ENCODE results near the gene EXOSC10.
"Not testable (repeated sequence)": the region's sequence is repeated elsewhere in the genome, so short reads cannot be mapped to it uniquely, and the experiment has no call there.

The EXOSC10 gene

DNA sequence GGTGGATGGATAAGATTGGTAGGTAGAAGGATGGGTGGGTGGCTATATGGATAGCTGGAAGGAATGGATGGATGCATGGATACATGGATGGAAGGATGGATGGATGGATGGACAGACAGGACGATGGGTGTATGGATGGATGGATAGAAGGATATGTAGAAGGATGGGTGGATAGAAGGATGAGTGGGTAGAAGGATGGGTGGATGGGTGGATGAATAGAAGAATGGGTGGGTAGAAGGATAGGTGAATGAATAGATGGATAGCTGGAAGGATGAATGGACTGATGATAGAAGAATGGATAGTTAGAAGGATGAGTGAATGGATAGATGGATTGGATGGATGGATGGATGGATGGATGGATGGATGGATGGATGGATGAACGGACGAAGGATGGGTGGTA lies 57.6 kb downstream of the EXOSC10 start:
- Histone ChIP-seq H2AFZ (ENCODE audit: low read length) (no peak overlapping the region), H3K18ac (ENCODE audit: low read length) (no peak overlapping the region), H3K4ac (ENCODE audit: low read length) (no peak overlapping the region), H3K27me3 (ENCODE audit: control insufficient read depth in 3 of 3, insufficient read depth in 3 of 3, low read depth in 1 of 3, low read length in 3 of 3) (peaks cover 0 to 5% (median 2%) of the 10 kb centered on the region in 3 experiments), H3K14ac (ENCODE audit: low read length) (no peak overlapping the region), H3K4me3 (ENCODE audit: low read length in 2 of 2) (no peak overlapping the region), H2BK120ac (ENCODE audit: low read depth, low read length) (no peak overlapping the region), H3K4me1 (ENCODE audit: control insufficient read depth in 2 of 2, insufficient read depth in 1 of 2, low read depth in 1 of 2, low read length in 2 of 2) (peaks cover 3 to 4% of the 10 kb centered on the region in 2 donors), H2AK5ac (ENCODE audit: low read depth, low read length) (no peak overlapping the region), H4K91ac (ENCODE audit: low read depth, low read length, poor library complexity) (no peak overlapping the region), H2BK15ac (ENCODE audit: low read length) (no peak overlapping the region), H3K27ac (replicated peaks; ENCODE audit: low read length) (no peak overlapping the region), H3K79me1 (ENCODE audit: low read depth, low read length) (no peaks in the 10 kb centered on the region), H2BK5ac (ENCODE audit: low read length) (no peak overlapping the region), H2BK12ac (ENCODE audit: low read length) (no peak overlapping the region), H3K9ac (ENCODE audit: low read depth, low read length, poor library complexity) (no peak overlapping the region), H3K9me3 (replicated peaks in 1 of 2; ENCODE audit: control insufficient read depth in 2 of 2, insufficient read depth in 1 of 2, low read depth in 1 of 2, low read length in 2 of 2) (no peaks in the 10 kb centered on the region), H3K23ac (ENCODE audit: low read depth, low read length, poor library complexity) (no peak overlapping the region), H4K8ac (ENCODE audit: low read depth, low read length) (no peak overlapping the region), H3K4me2 (ENCODE audit: insufficient read depth, low read length, poor library complexity, severe bottlenecking) (no peak overlapping the region), H3K36me3 (replicated peaks in 1 of 2; ENCODE audit: control insufficient read depth in 2 of 2, insufficient read depth in 2 of 2, low read length in 2 of 2) (no peaks in the 10 kb centered on the region)
- no peak for DNase-seq (ENCODE audit: low spot score)
- WGBS, 2 donors (ENCODE audit: extremely low coverage in 2 of 2, insufficient read length in 2 of 2, insufficient replicate concordance in 1 of 2): 100% methylated on average over 1 of the region's 3 CpGs; no CpG with 5 or more reads in 1 of the 2 donors

DNA sequence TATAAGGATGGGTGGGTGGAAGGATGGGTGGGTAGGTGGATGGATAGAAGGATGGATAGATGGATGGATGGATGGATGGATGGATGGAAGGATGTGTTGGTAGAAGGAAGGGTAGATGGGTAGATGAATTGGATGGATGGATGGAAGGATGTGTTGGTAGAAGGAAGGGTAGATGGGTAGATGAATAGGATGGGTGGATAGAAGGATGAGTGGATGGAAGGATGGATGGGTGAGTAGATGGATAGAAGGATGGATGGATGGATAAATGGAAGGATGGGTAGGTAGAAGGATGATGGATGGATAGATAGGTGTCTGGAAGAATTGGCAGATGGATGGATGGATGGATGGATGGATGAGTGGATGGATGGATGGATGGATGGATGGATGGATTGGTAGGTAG lies 58.6 kb downstream of the EXOSC10 start:
- Histone ChIP-seq H3K4me1 (ENCODE audit: control insufficient read depth in 2 of 2, insufficient read depth in 1 of 2, low read depth in 1 of 2, low read length in 2 of 2) (peaks cover 3 to 4% of the 10 kb centered on the region in 2 donors), H3K27me3 (ENCODE audit: control insufficient read depth in 3 of 3, insufficient read depth in 3 of 3, low read depth in 1 of 3, low read length in 3 of 3) (peaks cover 0 to 5% (median 2%) of the 10 kb centered on the region in 3 experiments), H3K4ac (ENCODE audit: low read length) (no peak overlapping the region), H2BK120ac (ENCODE audit: low read depth, low read length) (no peak overlapping the region), H2BK5ac (ENCODE audit: low read length) (no peak overlapping the region), H4K8ac (ENCODE audit: low read depth, low read length) (no peak overlapping the region), H4K91ac (ENCODE audit: low read depth, low read length, poor library complexity) (no peak overlapping the region), H3K36me3 (replicated peaks in 1 of 2; ENCODE audit: control insufficient read depth in 2 of 2, insufficient read depth in 2 of 2, low read length in 2 of 2) (no peaks in the 10 kb centered on the region), H3K4me3 (ENCODE audit: low read length in 2 of 2) (no peak overlapping the region), H3K4me2 (ENCODE audit: insufficient read depth, low read length, poor library complexity, severe bottlenecking) (no peak overlapping the region), H3K18ac (ENCODE audit: low read length) (no peak overlapping the region), H2AFZ (ENCODE audit: low read length) (no peak overlapping the region), H2BK15ac (ENCODE audit: low read length) (no peak overlapping the region), H3K27ac (replicated peaks; ENCODE audit: low read length) (no peak overlapping the region), H3K9ac (ENCODE audit: low read depth, low read length, poor library complexity) (no peak overlapping the region), H2AK5ac (ENCODE audit: low read depth, low read length) (no peak overlapping the region), H2BK12ac (ENCODE audit: low read length) (no peak overlapping the region), H3K23ac (ENCODE audit: low read depth, low read length, poor library complexity) (no peak overlapping the region), H3K79me1 (ENCODE audit: low read depth, low read length) (no peaks in the 10 kb centered on the region), H3K9me3 (replicated peaks in 1 of 2; ENCODE audit: control insufficient read depth in 2 of 2, insufficient read depth in 1 of 2, low read depth in 1 of 2, low read length in 2 of 2) (no peaks in the 10 kb centered on the region), H3K14ac (ENCODE audit: low read length) (no peak overlapping the region)
- no peak for DNase-seq (ENCODE audit: low spot score)

DNA sequence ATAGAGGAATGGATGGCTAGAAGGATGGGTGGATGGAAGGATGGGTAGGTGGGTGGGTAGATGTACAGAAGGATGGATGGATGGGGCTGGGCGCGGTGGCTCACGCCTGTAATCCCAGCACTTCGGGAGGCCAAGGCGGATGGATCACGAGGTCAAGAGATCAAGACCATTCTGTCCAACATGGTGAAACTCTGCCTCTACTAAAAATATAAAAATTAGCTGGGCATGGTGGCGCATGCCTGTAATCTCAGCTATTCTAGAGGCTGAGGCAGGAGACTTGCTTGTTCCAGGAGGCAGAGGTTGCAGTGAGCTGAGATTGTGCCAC lies 59.6 kb downstream of the EXOSC10 start:
- not testable (repeated sequence) for H3K14ac ChIP-seq (ENCODE audit: low read length); H3K4me1 ChIP-seq (ENCODE audit: control insufficient read depth in 2 of 2, insufficient read depth in 1 of 2, low read depth in 1 of 2, low read length in 2 of 2); H3K4ac ChIP-seq (ENCODE audit: low read length); H3K23ac ChIP-seq (ENCODE audit: low read depth, low read length, poor library complexity); H2AFZ ChIP-seq (ENCODE audit: low read length); H4K8ac ChIP-seq (ENCODE audit: low read depth, low read length); H2AK5ac ChIP-seq (ENCODE audit: low read depth, low read length); H2BK120ac ChIP-seq (ENCODE audit: low read depth, low read length); H3K27me3 ChIP-seq (ENCODE audit: control insufficient read depth in 3 of 3, insufficient read depth in 3 of 3, low read depth in 1 of 3, low read length in 3 of 3); H3K27ac ChIP-seq (replicated peaks; ENCODE audit: low read length); H3K79me1 ChIP-seq (ENCODE audit: low read depth, low read length); H3K36me3 ChIP-seq (replicated peaks in 1 of 2; ENCODE audit: control insufficient read depth in 2 of 2, insufficient read depth in 2 of 2, low read length in 2 of 2); H3K4me3 ChIP-seq (ENCODE audit: low read length in 2 of 2); H2BK5ac ChIP-seq (ENCODE audit: low read length); H2BK15ac ChIP-seq (ENCODE audit: low read length); H3K18ac ChIP-seq (ENCODE audit: low read length); H3K4me2 ChIP-seq (ENCODE audit: insufficient read depth, low read length, poor library complexity, severe bottlenecking); H3K9ac ChIP-seq (ENCODE audit: low read depth, low read length, poor library complexity); H4K91ac ChIP-seq (ENCODE audit: low read depth, low read length, poor library complexity); DNase-seq (ENCODE audit: low spot score); H3K9me3 ChIP-seq (replicated peaks in 1 of 2; ENCODE audit: control insufficient read depth in 2 of 2, insufficient read depth in 1 of 2, low read depth in 1 of 2, low read length in 2 of 2); H2BK12ac ChIP-seq (ENCODE audit: low read length)
- WGBS, 2 donors (ENCODE audit: extremely low coverage in 2 of 2, insufficient read length in 2 of 2, insufficient replicate concordance in 1 of 2): no CpG with 5 or more reads among the region's 7 CpGs

DNA sequence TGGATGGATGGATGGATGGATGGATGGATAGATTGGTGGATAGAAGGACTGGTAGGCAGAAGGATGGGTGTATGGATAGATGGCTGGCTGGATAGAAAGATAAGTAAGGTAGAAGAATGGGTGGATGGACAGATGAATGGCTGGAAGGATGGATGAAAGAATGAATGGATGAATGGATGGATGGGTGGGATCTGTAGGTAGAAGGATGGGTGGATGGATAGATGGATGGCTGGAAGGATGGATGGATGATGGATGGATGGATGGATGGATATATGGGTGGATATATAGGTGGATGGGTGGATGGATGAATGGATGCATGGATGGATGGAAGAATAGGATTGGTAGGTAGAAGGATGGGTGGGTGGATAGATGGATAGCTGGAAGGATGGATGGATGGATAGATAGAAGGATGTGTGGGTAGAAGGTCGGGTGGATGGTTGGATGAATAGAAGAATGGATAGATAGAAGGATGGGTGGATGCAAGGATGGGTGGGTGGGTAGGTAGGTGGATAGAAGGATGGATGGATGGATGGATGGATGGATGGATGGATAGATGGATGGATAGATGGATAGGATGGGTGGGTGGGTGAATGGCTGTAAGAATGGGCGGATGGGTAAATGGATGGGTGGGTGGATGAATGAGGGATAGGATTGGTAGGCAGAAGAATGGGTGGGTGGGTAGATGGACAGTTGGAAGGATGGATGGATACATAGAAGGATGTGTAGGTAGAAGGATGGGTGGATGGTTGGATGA lies 60.1 kb downstream of the EXOSC10 start:
- 100% methylated on average over 1 of the region's 2 CpGs; no CpG with 5 or more reads in 1 of the 2 donors for WGBS, 2 donors (ENCODE audit: extremely low coverage in 2 of 2, insufficient read length in 2 of 2, insufficient replicate concordance in 1 of 2)
- H3K4me1 ChIP-seq (ENCODE audit: control insufficient read depth in 2 of 2, insufficient read depth in 1 of 2, low read depth in 1 of 2, low read length in 2 of 2): no peaks in the 10 kb centered on the region
- H2BK15ac ChIP-seq (ENCODE audit: low read length): no peak overlapping the region
- H3K4ac ChIP-seq (ENCODE audit: low read length): no peak overlapping the region
- H4K8ac ChIP-seq (ENCODE audit: low read depth, low read length): no peak overlapping the region
- no peak overlapping the region for H2AK5ac ChIP-seq (ENCODE audit: low read depth, low read length)
- peaks cover 0 to 5% (median 2%) of the 10 kb centered on the region in 3 experiments for H3K27me3 ChIP-seq (ENCODE audit: control insufficient read depth in 3 of 3, insufficient read depth in 3 of 3, low read depth in 1 of 3, low read length in 3 of 3)
- no peaks in the 10 kb centered on the region for H3K79me1 ChIP-seq (ENCODE audit: low read depth, low read length)
- H2BK12ac ChIP-seq (ENCODE audit: low read length): no peak overlapping the region
- no peaks in the 10 kb centered on the region for H3K9me3 ChIP-seq (replicated peaks in 1 of 2; ENCODE audit: control insufficient read depth in 2 of 2, insufficient read depth in 1 of 2, low read depth in 1 of 2, low read length in 2 of 2)
- no peak overlapping the region for H2BK5ac ChIP-seq (ENCODE audit: low read length)
- no peak overlapping the region for H4K91ac ChIP-seq (ENCODE audit: low read depth, low read length, poor library complexity)
- no peaks in the 10 kb centered on the region for H3K36me3 ChIP-seq (replicated peaks in 1 of 2; ENCODE audit: control insufficient read depth in 2 of 2, insufficient read depth in 2 of 2, low read length in 2 of 2)
- no peak overlapping the region for H3K14ac ChIP-seq (ENCODE audit: low read length)
- H2BK120ac ChIP-seq (ENCODE audit: low read depth, low read length): no peak overlapping the region
- H3K4me3 ChIP-seq (ENCODE audit: low read length in 2 of 2): no peak overlapping the region
- no peak overlapping the region for H3K9ac ChIP-seq (ENCODE audit: low read depth, low read length, poor library complexity)
- no peak for DNase-seq (ENCODE audit: low spot score)
- H3K4me2 ChIP-seq (ENCODE audit: insufficient read depth, low read length, poor library complexity, severe bottlenecking): no peak overlapping the region
- no peak overlapping the region for H2AFZ ChIP-seq (ENCODE audit: low read length)
- no peak overlapping the region for H3K27ac ChIP-seq (replicated peaks; ENCODE audit: low read length)
- no peak overlapping the region for H3K23ac ChIP-seq (ENCODE audit: low read depth, low read length, poor library complexity)
- no peak overlapping the region for H3K18ac ChIP-seq (ENCODE audit: low read length)
